SK-N-SH (cell line): ENCODE results near the gene SLC38A8. TPM values are rescaled to one million over a fixed set of nuclear protein-coding genes. Genes with fewer than 3 reads are reported as not detected.

Experiments used
- CTCF ChIA-PET: fragments of 300-600, 350-600 bp; formaldehyde crosslinking; extraction: SDS; loops from one replicate; lab custom pipeline; 2021; lab: Yijun Ruan, JAX
- POLR2A ChIA-PET: fragments of 350-600 bp; sonication (Branson Sonifier 250); formaldehyde crosslinking; extraction: SDS; loops from one replicate; lab custom pipeline; 2020; ENCODE audit warnings: antibody characterized with exemption, inconsistent platforms; lab: Yijun Ruan, JAX
- DNase-seq: peaks from one replicate; pipeline ENCODE4 v3.0.0; 2012
- H2AFZ ChIP-seq: fragments of 200-600 bp; sonication (generic); 2 replicates; pipeline ENCODE4 v1.8.1; 2016; ENCODE audit warnings: antibody characterized with exemption, mild to moderate bottlenecking, low read depth
- H3F3A ChIP-seq: fragments of 200-600 bp; sonication (generic); replicated peaks from 2 replicates; pipeline ENCODE3; 2016; ENCODE audit warnings: antibody characterized with exemption, mild to moderate bottlenecking; ENCODE audit not compliant: insufficient read depth
- H3K27ac ChIP-seq, 2 experiments: fragments of 200-500 bp in 1 of 2; fragments of 200-600 bp in 1 of 2; sonication (Bioruptor generic) in 1 of 2; sonication (generic), shearing (Covaris generic) in 1 of 2; 2 replicates each; pipeline versions ENCODE4 v1.5.1 to v1.6.1; 2014 to 2016; ENCODE audit warnings: low read depth in 2 of 2, inconsistent platforms in 1 of 2, low read length in 1 of 2, mild to moderate bottlenecking in 1 of 2, mixed read lengths in 1 of 2
- H3K27me3 ChIP-seq: fragments of 200-600 bp; sonication (generic), shearing (Covaris generic); 2 replicates; pipeline ENCODE4 v1.6.1; 2016; ENCODE audit warnings: mixed run types; ENCODE audit not compliant: insufficient read depth
- H3K36me3 ChIP-seq, 2 experiments: fragments of 200-500 bp in 1 of 2; fragments of 200-600 bp in 1 of 2; sonication (Bioruptor generic) in 1 of 2; sonication (generic) in 1 of 2; replicated peaks in 1 of 2; 2 replicates each; pipeline versions ENCODE3 to v1.5.1; 2014 to 2016; ENCODE audit warnings: low read length in 1 of 2, mild to moderate bottlenecking in 1 of 2; ENCODE audit not compliant: insufficient read depth in 2 of 2, control insufficient read depth in 1 of 2
- H3K4me1 ChIP-seq, 2 experiments: fragments of 200-500 bp in 1 of 2; fragments of 200-600 bp in 1 of 2; sonication (Bioruptor generic) in 1 of 2; sonication (generic), shearing (Covaris generic) in 1 of 2; 2 replicates each; pipeline versions ENCODE4 v1.5.1 to v1.6.1; 2014 to 2016; ENCODE audit warnings: low read depth in 1 of 2, low read length in 1 of 2, mixed run types in 1 of 2; ENCODE audit not compliant: insufficient read depth in 2 of 2, control insufficient read depth in 1 of 2
- H3K4me2 ChIP-seq: fragments of 200-600 bp; sonication (generic), shearing (Covaris generic); 2 replicates; pipeline ENCODE4 v1.6.1; 2017; ENCODE audit warnings: mixed run types
- H3K4me3 ChIP-seq, 2 experiments: fragments of 200-500 bp in 1 of 2; fragments of 200-600 bp in 1 of 2; sonication (Bioruptor generic) in 1 of 2; sonication (generic), shearing (Covaris generic) in 1 of 2; 2 replicates each; pipeline versions ENCODE4 v1.5.1 to v1.8.1; 2014 to 2016; ENCODE audit warnings: low read depth in 2 of 2, inconsistent platforms in 1 of 2, low read length in 1 of 2, mild to moderate bottlenecking in 1 of 2, mixed read lengths in 1 of 2, moderate library complexity in 1 of 2
- H3K79me2 ChIP-seq: fragments of 200-600 bp; sonication (generic); 2 replicates; pipeline ENCODE4 v1.8.1; 2017; ENCODE audit warnings: mild to moderate bottlenecking; ENCODE audit not compliant: insufficient read depth
- H3K9ac ChIP-seq: fragments of 200-600 bp; sonication (generic); 2 replicates; pipeline ENCODE4 v1.6.1; 2017; ENCODE audit warnings: mixed run types
- H3K9me2 ChIP-seq: fragments of 200-600 bp; sonication (generic); 2 replicates; pipeline ENCODE4 v1.6.1; 2017; ENCODE audit warnings: mixed run types
- H3K9me3 ChIP-seq: fragments of 200-600 bp; sonication (generic); 2 replicates; pipeline ENCODE4 v1.6.1; 2017; ENCODE audit warnings: mixed run types, mild to moderate bottlenecking, moderate library complexity
- H4K20me1 ChIP-seq: fragments of 200-600 bp; sonication (generic); 2 replicates; pipeline ENCODE4 v1.6.1; 2017; ENCODE audit warnings: mild to moderate bottlenecking, mixed run types; ENCODE audit not compliant: insufficient read depth
- CHD2 ChIP-seq: fragments of 150-350 bp; IDR thresholded peaks from 2 replicates; pipeline ENCODE4 v1.6.1; 2018; ENCODE audit warnings: low read length; ENCODE audit not compliant: partially characterized antibody
- EP300 ChIP-seq, 2 experiments: IDR thresholded peaks; 2 replicates each; pipeline versions ENCODE4 v1.4.0 to v1.6.1; 2012; ENCODE audit warnings: borderline replicate concordance in 1 of 2, low read depth in 1 of 2, low read length in 1 of 2
- FOXJ3 ChIP-seq: sonication (generic); formaldehyde crosslinking; IDR thresholded peaks from 2 replicates; pipeline ENCODE4 v1.5.1; 2020; ENCODE audit warnings: mild to moderate bottlenecking, missing genetic modification reagents
- FOXM1 ChIP-seq: IDR thresholded peaks from 2 replicates; pipeline ENCODE4 v1.4.0; 2012; ENCODE audit warnings: low read depth, mild to moderate bottlenecking
- JUND ChIP-seq: IDR thresholded peaks from 2 replicates; pipeline ENCODE4 v1.4.0; 2012
- MEF2A ChIP-seq: IDR thresholded peaks from 2 replicates; pipeline ENCODE4 v1.4.0; 2012; ENCODE audit warnings: low read depth, borderline replicate concordance
- NFIC ChIP-seq: IDR thresholded peaks from 2 replicates; pipeline ENCODE4 v1.4.0; 2012; ENCODE audit warnings: borderline replicate concordance
- NRF1 ChIP-seq: IDR thresholded peaks from 2 replicates; pipeline ENCODE4 v1.6.1; 2012; ENCODE audit warnings: low read depth, mild to moderate bottlenecking, low read length
- POLR2AphosphoS5 ChIP-seq: IDR thresholded peaks from 2 replicates; pipeline ENCODE4 v1.6.1; 2012; ENCODE audit warnings: low read depth, low read length
- RAD21 ChIP-seq: IDR thresholded peaks from 2 replicates; pipeline ENCODE4 v1.6.1; 2012; ENCODE audit warnings: mild to moderate bottlenecking, low read length
- RXRA ChIP-seq: IDR thresholded peaks from 2 replicates; pipeline ENCODE4 v1.4.0; 2012; ENCODE audit warnings: low read depth, mild to moderate bottlenecking, borderline replicate concordance
- SIN3A ChIP-seq: IDR thresholded peaks from 2 replicates; pipeline ENCODE4 v1.6.1; 2012; ENCODE audit warnings: low read depth, mild to moderate bottlenecking, low read length, moderate library complexity, borderline replicate concordance
- TAF1 ChIP-seq: IDR thresholded peaks from 2 replicates; pipeline ENCODE4 v1.6.1; 2012; ENCODE audit warnings: low read depth, mild to moderate bottlenecking, low read length, moderate library complexity, borderline replicate concordance
- TEAD4 ChIP-seq: IDR thresholded peaks from 2 replicates; pipeline ENCODE4 v1.4.0; 2012; ENCODE audit warnings: mild to moderate bottlenecking, borderline replicate concordance; ENCODE audit not compliant: insufficient read depth
- YY1 ChIP-seq: IDR thresholded peaks from 2 replicates; pipeline ENCODE4 v1.4.0; 2012; ENCODE audit warnings: low read depth, mild to moderate bottlenecking
- WGBS: methylation state at CpG from one replicate; pipeline ENCODE4 v1.1.6; 2017; ENCODE audit warnings: low lambda C conversion rate; 5-methylcytosine and 5-hydroxymethylcytosine counted together
- polyA plus RNA-seq, 3 experiments: library from polyadenylated mRNA; depleted of rRNA; stranded (reverse); fragments of >200 nt; gene quantifications; 2 replicates each; pipeline ENCODE4 v1.2.3, GENCODE V29; 2012
- TF ChIP-seq, protein P1 (sequence below): fragments of 150-350 bp; IDR thresholded peaks from 2 replicates; pipeline ENCODE4 v1.6.1; 2017; ENCODE audit warnings: antibody characterized with exemption, low read length, low read depth, borderline replicate concordance
- TF ChIP-seq, protein P2 (sequence below): IDR thresholded peaks from 2 replicates; pipeline ENCODE4 v1.4.0; 2012; ENCODE audit warnings: low read depth, borderline replicate concordance
- TF ChIP-seq, protein P3 (sequence below): fragments of 200-600 bp; sonication (generic); IDR thresholded peaks from 2 replicates; pipeline ENCODE4 v1.6.1; 2017; ENCODE audit warnings: antibody characterized with exemption, mild to moderate bottlenecking, moderate library complexity
- TF ChIP-seq, protein P4 (sequence below): fragments of 150-350 bp; IDR thresholded peaks from 2 replicates; pipeline ENCODE4 v1.6.1; 2016; ENCODE audit warnings: mild to moderate bottlenecking, low read depth, low read length

The SLC38A8 gene
- polyA plus RNA-seq, 1 of the 3 experiments (the other 2 are of a cell fraction): not detected

DNA sequence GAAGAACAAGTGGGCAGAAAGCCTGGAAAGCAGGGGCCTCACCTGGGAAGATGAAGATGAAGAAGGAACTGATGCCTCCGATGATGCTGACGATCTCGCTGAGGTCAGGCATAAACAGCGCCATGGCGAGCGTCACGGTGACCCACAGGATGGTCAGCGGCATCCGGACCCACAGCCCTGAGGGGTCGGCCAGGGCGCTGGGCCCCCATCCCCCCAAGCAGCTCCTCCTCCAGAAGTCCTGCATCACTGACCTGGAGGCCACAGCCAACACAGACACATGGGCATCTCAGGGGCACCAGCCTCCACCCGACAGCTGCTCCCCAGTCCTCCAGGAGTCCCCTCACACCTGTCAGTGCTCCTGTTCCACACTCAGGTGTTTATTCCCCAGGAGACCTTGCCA, 26.1 kb downstream of the SLC38A8 start:
- H2AFZ ChIP-seq: no peak overlapping the region
- DNase-seq: no peak
- H3K79me2 ChIP-seq: no peaks in the 10 kb centered on the region
- H3K4me3 ChIP-seq: no peak overlapping the region
- CTCF ChIA-PET: interaction anchor here (0.7 to 0.8 kb wide), 2 partner anchors 47 to 64 kb away, joined by 3 to 4 read pairs; no protein-coding TSS in a partner anchor
- TF ChIP-seq CHD2 (no peak), TAF1 (no peak), EP300 (IDR thresholded peaks at IDR 0.05; ENCODE audit: borderline replicate concordance in 1 of 2, low read depth in 1 of 2, low read length in 1 of 2) (no peak), TEAD4 (no peak), POLR2AphosphoS5 (no peak), NFIC (no peak), RXRA (no peak), YY1 (no peak), MEF2A (no peak), FOXM1 (no peak), JUND (no peak), FOXJ3 (CRISPR knock-in tag) (no peak), NRF1 (no peak), RAD21 (no peak), SIN3A (no peak)
- TF ChIP-seq, protein P1, sequence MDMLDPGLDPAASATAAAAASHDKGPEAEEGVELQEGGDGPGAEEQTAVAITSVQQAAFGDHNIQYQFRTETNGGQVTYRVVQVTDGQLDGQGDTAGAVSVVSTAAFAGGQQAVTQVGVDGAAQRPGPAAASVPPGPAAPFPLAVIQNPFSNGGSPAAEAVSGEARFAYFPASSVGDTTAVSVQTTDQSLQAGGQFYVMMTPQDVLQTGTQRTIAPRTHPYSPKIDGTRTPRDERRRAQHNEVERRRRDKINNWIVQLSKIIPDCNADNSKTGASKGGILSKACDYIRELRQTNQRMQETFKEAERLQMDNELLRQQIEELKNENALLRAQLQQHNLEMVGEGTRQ: no peak
- TF ChIP-seq, protein P2, sequence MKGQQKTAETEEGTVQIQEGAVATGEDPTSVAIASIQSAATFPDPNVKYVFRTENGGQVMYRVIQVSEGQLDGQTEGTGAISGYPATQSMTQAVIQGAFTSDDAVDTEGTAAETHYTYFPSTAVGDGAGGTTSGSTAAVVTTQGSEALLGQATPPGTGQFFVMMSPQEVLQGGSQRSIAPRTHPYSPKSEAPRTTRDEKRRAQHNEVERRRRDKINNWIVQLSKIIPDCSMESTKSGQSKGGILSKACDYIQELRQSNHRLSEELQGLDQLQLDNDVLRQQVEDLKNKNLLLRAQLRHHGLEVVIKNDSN: no peak
- TF ChIP-seq, protein P3, sequence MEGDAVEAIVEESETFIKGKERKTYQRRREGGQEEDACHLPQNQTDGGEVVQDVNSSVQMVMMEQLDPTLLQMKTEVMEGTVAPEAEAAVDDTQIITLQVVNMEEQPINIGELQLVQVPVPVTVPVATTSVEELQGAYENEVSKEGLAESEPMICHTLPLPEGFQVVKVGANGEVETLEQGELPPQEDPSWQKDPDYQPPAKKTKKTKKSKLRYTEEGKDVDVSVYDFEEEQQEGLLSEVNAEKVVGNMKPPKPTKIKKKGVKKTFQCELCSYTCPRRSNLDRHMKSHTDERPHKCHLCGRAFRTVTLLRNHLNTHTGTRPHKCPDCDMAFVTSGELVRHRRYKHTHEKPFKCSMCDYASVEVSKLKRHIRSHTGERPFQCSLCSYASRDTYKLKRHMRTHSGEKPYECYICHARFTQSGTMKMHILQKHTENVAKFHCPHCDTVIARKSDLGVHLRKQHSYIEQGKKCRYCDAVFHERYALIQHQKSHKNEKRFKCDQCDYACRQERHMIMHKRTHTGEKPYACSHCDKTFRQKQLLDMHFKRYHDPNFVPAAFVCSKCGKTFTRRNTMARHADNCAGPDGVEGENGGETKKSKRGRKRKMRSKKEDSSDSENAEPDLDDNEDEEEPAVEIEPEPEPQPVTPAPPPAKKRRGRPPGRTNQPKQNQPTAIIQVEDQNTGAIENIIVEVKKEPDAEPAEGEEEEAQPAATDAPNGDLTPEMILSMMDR: no peak
- TF ChIP-seq, protein P4, sequence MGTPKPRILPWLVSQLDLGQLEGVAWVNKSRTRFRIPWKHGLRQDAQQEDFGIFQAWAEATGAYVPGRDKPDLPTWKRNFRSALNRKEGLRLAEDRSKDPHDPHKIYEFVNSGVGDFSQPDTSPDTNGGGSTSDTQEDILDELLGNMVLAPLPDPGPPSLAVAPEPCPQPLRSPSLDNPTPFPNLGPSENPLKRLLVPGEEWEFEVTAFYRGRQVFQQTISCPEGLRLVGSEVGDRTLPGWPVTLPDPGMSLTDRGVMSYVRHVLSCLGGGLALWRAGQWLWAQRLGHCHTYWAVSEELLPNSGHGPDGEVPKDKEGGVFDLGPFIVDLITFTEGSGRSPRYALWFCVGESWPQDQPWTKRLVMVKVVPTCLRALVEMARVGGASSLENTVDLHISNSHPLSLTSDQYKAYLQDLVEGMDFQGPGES: no peak
- no peak overlapping the region for H3K27ac ChIP-seq
- 68% methylated on average over 3 of the region's 12 CpGs for WGBS
- no peaks in the 10 kb centered on the region for H4K20me1 ChIP-seq
- POLR2A ChIA-PET: no interaction called here
- H3K27me3 ChIP-seq: no peaks in the 10 kb centered on the region
- H3K9me2 ChIP-seq: no peaks in the 10 kb centered on the region
- H3K36me3 ChIP-seq: no peaks in the 10 kb centered on the region
- no peak overlapping the region for H3K9ac ChIP-seq
- no peaks in the 10 kb centered on the region for H3F3A ChIP-seq
- no peaks in the 10 kb centered on the region for H3K4me1 ChIP-seq
- no peaks in the 10 kb centered on the region for H3K9me3 ChIP-seq
- no peak overlapping the region for H3K4me2 ChIP-seq
